GM19372 (cell line): Measurements from ENCODE around the gene BEST4.
"Not testable (repeated sequence)": the region's sequence is repeated elsewhere in the genome, so short reads cannot be mapped to it uniquely, and the experiment has no call there.

Experiments
- ATAC-seq: cut with Tn5 transposase; IDR thresholded peaks from one replicate; pipeline ENCODE4 v1.9.1; 2021; ENCODE audit warnings: mild to moderate bottlenecking, low read depth, moderate library complexity; ENCODE audit not compliant: unreplicated experiment

BEST4 gene

GRCh38 chr1:44778705-44779576, 9.0 kb downstream of the BEST4 start:
- no peak for ATAC-seq

- no peak for ATAC-seq
These were observed 9.9 kb downstream of the BEST4 start for GRCh38 chr1:44777969-44778635.

GRCh38 chr1:44777547-44777946, 10.4 kb downstream of the BEST4 start:
- no peak for ATAC-seq

GRCh38 chr1:44776730-44777068, 11.3 kb downstream of the BEST4 start:
- ATAC-seq: no peak

- ATAC-seq: no peak
These were observed 11.8 kb downstream of the BEST4 start for GRCh38 chr1:44775930-44776729.

GRCh38 chr1:44775078-44775929, 12.7 kb downstream of the BEST4 start, which contains the start of gene RPS8:
Gene RPS8 (plus strand): TSS chr1:44775540. CDS start chr1:44775597, 57 bp downstream.
- ATAC-seq: peak; percentile 77

GRCh38 chr1:44766421-44766820, 21.5 kb downstream of the BEST4 start:
- ATAC-seq: not testable (repeated sequence)

- ATAC-seq: no peak
These were observed 27.1 kb downstream of the BEST4 start for GRCh38 chr1:44760876-44761275.

- ATAC-seq: no peak
These were observed 28.9 kb downstream of the BEST4 start for GRCh38 chr1:44759077-44759476.

GRCh38 chr1:44757420-44757819, 30.6 kb downstream of the BEST4 start:
- no peak for ATAC-seq

GRCh38 chr1:44747878-44748277, 40.1 kb downstream of the BEST4 start:
- ATAC-seq: no peak

- no peak for ATAC-seq
These were observed 44.8 kb downstream of the BEST4 start for GRCh38 chr1:44743211-44743610.

GRCh38 chr1:44740179-44740617, 47.8 kb downstream of the BEST4 start:
- no peak for ATAC-seq

GRCh38 chr1:44739307-44740178, 48.4 kb downstream of the BEST4 start, which contains the start of gene KIF2C:
Gene KIF2C (plus strand): TSS chr1:44739837. CDS start chr1:44739933, 96 bp downstream.
- ATAC-seq: peak; percentile 97

- ATAC-seq: not testable (repeated sequence)
These were observed 49.0 kb downstream of the BEST4 start for GRCh38 chr1:44738953-44739306.

GRCh38 chr1:44735992-44736391, 52.0 kb downstream of the BEST4 start:
- no peak for ATAC-seq

GRCh38 chr1:44733784-44734183, 54.2 kb downstream of the BEST4 start:
- ATAC-seq: no peak
